GM21576 (cell line): ENCODE results near the gene KIF22.
A peak's percentile ranks its signal among the peaks of the same experiment; 100 is the strongest.
"Not testable (repeated sequence)": the region's sequence is repeated elsewhere in the genome, so short reads cannot be mapped to it uniquely, and the experiment has no call there.

Source experiments
- ATAC-seq: cut with Tn5 transposase; IDR thresholded peaks from one replicate; pipeline ENCODE4 v1.9.1; 2021; ENCODE audit warnings: mild to moderate bottlenecking, moderate library complexity; ENCODE audit not compliant: unreplicated experiment

The KIF22 gene

GRCh38 chr16:29790183-29790948 is at the start of gene KIF22:
Gene KIF22 (plus strand): TSS chr16:29790751. CDS start chr16:29790760, 9 bp downstream.
- peak; percentile 87 for ATAC-seq

DNA sequence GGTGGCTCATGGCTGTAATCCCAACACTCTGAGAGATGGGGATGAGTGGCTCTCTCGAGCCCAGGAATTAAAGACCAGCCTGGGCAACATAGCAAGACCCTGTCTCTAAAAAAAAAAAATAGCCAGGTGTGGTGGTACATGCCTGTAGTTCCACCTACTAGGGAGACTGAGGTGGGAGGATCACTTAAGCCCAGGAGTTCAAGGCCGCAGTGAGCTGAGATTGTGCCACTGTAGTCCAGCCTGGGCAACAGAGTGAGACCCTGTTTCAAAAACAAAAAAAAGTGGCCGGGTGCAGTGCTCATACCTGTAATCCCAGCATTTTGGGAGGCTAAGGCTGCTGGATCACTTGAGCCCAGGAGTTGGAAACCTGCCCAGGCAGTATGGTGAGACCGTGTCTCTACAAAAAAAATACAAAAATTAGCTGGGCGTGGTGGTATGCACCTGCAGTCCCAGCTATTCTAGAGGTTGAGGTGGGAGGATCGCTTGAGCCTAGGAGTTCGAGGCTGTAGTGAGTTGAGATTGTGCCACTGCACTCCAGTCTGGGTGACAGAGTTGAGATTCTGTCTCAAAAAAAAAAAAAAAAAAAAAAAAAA is 47.8 kb upstream of the KIF22 start:
- ATAC-seq = no peak

DNA sequence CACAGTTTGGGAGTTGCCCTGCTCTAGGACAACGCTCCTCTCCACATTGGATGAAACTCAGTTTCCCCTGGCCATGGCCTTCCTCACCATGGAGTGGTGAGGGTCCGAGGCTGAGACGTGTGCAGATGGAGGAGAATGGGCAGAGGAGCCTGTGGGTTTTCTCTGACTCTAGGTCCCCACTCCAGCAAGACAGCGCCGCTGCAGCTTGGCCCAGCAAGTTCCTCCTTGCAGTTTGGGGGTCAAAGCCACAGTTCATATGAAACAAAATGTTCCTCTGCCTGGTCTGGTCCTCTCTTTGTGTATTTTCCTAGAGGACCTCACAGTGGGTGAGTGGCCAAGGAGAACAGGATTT is 47.1 kb upstream of the KIF22 start:
- no peak for ATAC-seq

- ATAC-seq = no peak
Measured at GRCh38 chr16:29743827-29744531, 46.6 kb upstream of the KIF22 start.

- no peak for ATAC-seq
Measured at GRCh38 chr16:29744541-29745101, 45.9 kb upstream of the KIF22 start.

DNA sequence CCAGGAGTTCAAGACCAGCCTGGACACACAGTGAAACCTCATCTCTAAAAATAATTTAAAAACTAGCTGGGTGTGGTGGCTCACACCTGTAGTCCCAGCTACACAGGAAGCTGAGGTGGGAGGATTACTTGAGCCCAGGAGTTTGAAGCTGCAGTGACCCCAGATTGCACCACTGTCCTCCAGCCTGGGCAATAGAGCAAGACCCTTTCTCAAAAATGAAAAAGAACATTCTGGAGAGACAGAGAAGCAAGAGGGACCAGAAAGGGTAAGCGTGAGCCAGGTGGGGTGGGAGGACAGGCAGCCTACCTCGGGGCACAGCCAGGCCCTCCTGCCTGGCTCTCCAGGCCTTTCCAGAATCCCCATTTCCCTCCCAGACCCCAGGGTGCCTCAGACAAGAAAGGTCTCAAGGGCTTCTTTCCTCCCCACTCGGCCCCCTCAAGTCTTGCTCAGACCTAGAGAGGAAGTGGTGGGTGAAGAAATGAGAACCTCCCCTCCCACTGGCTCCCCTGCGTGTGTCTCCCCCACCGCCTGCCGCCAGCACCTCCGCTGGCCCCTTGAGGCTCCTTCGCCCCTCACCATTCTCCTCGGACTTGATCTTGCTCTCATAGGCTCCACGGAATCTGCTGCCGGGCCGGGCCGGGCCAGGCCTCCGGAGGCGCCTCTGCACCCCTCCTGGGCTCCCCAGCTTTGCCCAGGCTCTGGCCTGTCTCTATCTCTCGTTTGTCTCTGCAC is 45.3 kb upstream of the KIF22 start:
- peak; percentile 13 for ATAC-seq

GRCh38 chr16:29745853-29746345 is 44.7 kb upstream of the KIF22 start, which contains the start of gene C16orf54:
Gene C16orf54 (minus strand): TSS chr16:29745990. CDS start chr16:29744951, 1,039 bp downstream.
- ATAC-seq = peak; percentile 75

DNA sequence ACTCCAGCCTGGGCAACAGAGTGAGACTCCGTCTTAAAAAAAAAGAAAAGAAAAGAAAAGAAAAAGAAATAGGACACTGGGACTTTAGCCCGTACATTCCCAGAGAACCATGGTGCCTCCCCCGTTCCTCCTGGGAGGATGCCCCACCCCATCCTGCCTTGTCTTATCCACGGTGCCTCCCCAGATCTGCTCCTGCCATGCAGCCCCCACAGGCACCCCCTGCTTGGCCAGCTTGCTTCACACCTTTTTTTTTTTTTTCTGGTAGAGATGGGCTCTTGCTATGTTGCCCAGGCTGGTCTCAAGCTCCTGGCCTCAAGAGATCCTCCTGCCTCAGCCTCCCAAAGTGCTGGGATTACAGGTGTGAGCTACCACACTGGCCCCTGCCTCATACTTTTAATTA is 44.0 kb upstream of the KIF22 start:
- not testable (repeated sequence) for ATAC-seq

GRCh38 chr16:29747947-29748759 is 42.4 kb upstream of the KIF22 start:
- no peak for ATAC-seq

DNA sequence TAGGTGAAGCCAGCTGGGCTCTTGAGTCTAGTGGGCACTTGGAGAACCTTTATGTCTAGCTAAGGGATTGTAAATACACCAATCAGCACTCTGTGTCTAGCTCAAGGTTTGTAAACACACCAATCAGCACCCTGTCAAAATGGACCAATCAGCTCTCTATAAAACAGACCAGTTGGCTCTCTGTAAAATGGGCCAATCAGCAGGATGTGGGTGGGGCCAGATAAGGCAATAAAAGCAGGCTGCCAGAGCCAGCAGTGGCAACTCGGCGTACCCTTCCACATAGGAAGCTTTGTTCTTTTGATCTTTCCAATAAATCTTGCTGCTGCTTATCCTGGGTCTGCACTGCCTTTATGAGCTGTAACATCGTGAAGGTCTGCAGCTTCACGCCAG is 41.8 kb upstream of the KIF22 start:
- ATAC-seq = not testable (repeated sequence)

- ATAC-seq = no peak
Measured at GRCh38 chr16:29753516-29753915, 37.0 kb upstream of the KIF22 start.

GRCh38 chr16:29756654-29757053 is 33.9 kb upstream of the KIF22 start:
- ATAC-seq = no peak

DNA sequence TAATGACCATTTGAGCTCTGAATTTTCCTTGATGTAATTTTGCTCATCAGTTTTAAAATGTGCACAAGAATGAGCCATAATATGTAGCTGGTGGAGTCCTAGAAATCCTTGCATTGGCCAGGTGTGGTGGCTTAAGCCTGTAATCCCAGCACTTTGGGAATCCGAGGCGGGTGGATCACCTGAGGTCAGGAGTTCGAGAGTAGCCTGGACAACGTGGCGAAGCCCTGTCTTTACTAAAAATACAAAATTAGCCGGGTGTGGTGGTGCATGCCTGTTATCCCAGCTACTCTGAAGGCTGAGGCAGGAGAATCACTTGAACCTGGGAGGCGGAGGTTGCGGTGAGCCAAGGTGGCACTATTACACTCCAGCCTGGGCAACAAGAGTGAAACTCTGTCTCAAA is 33.5 kb upstream of the KIF22 start:
- ATAC-seq = not testable (repeated sequence)

- no peak for ATAC-seq
Measured at GRCh38 chr16:29757950-29758466, 32.5 kb upstream of the KIF22 start.

DNA sequence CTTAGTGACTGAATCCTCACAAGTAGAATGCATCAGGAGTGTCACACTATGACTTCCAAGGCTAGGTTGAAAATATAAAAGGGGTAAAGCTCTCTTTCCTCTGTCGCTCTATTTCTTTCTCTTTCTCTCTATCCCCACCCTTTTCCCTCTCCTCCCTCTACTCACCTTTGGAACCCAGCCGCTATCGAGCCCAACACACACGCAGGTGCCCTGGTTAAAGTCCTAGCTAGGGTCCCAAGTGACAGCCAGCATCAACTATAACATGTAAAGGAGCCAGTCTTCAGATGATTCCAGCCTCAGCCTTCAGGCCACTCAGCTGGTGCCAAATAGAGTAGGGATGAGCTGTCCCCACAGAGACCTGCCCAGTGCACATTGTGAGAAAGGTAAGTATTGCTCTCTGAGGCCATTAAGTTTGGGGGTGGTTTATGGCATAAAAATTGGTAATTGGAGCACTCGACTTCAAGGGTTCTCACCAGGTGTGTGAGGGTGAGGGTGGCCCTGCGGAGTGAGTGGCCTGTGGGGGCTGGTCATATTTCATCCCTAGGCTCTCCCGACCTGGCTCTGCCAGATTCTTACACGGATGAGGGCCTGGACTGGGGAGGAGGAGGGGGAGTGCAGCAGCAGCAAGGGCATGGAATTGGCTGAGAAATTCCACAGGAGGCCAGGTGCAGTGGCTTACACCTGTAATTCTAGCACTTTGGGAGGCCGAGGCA is 29.8 kb upstream of the KIF22 start:
- no peak for ATAC-seq

GRCh38 chr16:29761280-29761651 is 29.3 kb upstream of the KIF22 start:
- ATAC-seq = not testable (repeated sequence)

DNA sequence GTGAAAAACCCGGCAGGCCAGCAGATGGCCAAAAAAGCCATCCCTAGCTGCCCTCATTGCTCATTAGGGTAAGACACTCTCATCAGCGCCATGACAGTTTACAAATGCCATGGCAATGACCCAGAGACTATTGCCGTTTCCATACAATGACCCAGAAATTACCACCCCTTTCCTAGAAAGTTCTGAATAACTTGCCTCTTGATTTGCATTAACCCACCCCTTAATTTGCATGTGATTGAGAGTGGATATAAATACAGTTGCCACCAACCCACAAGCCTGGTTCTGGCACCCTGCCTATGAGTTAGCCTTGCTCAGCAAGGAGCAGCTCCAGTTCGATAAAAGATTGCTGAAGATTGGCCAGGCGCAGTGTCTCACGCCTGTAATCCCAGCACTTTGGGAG is 28.7 kb upstream of the KIF22 start:
- ATAC-seq = no peak

GRCh38 chr16:29763326-29763725 is 27.2 kb upstream of the KIF22 start:
- ATAC-seq = no peak
